KMS-11 (cell line): ENCODE data around the gene SLC25A26.

ENCODE experiments used
- H2AFZ ChIP-seq: fragments of 200-600 bp; sonication (generic); 2 replicates; pipeline ENCODE4 v1.6.1; 2016; ENCODE audit warnings: antibody characterized with exemption, mixed run types, low read depth
- H3K27ac ChIP-seq: fragments of 200-600 bp; sonication (generic); 2 replicates; pipeline ENCODE4 v1.6.1; 2016; ENCODE audit warnings: mild to moderate bottlenecking, mixed run types
- H3K27me3 ChIP-seq: fragments of 200-600 bp; sonication (generic); 2 replicates; pipeline ENCODE4 v1.6.1; 2017; ENCODE audit warnings: mild to moderate bottlenecking, low read depth, mixed run types, moderate library complexity; ENCODE audit not compliant: insufficient read depth
- H3K36me3 ChIP-seq: fragments of 200-600 bp; sonication (generic); 2 replicates; pipeline ENCODE4 v1.6.1; 2017; ENCODE audit warnings: mild to moderate bottlenecking, mixed run types; ENCODE audit not compliant: insufficient read depth
- H3K4me1 ChIP-seq: fragments of 200-600 bp; sonication (generic); 2 replicates; pipeline ENCODE4 v1.6.1; 2016; ENCODE audit warnings: mild to moderate bottlenecking, low read depth, mixed run types; ENCODE audit not compliant: poor library complexity, severe bottlenecking
- H3K4me2 ChIP-seq: fragments of 200-600 bp; sonication (generic); 2 replicates; pipeline ENCODE4 v1.7.0; 2016; ENCODE audit warnings: mild to moderate bottlenecking, mixed run types
- H3K4me3 ChIP-seq: fragments of 200-600 bp; sonication (generic); IDR thresholded peaks from 2 replicates; pipeline ENCODE4 v1.6.1; 2017; ENCODE audit warnings: low read depth, low read length, mixed read lengths; ENCODE audit not compliant: insufficient read depth
- H3K79me2 ChIP-seq: fragments of 200-600 bp; sonication (generic); 2 replicates; pipeline ENCODE4 v1.6.1; 2016; ENCODE audit warnings: low read depth, mixed run types; ENCODE audit not compliant: insufficient read depth
- H3K9ac ChIP-seq: fragments of 200-600 bp; sonication (generic); 2 replicates; pipeline ENCODE4 v1.6.1; 2016; ENCODE audit warnings: mild to moderate bottlenecking, mixed run types
- H4K20me1 ChIP-seq: fragments of 200-600 bp; sonication (generic); 2 replicates; pipeline ENCODE4 v1.6.1; 2016; ENCODE audit warnings: mild to moderate bottlenecking, mixed run types; ENCODE audit not compliant: insufficient read depth
- CTCF ChIP-seq: fragments of 200-600 bp; sonication (generic); conservative IDR thresholded peaks from 2 replicates; pipeline ENCODE4 v1.6.1; 2017; ENCODE audit warnings: low read depth, mild to moderate bottlenecking, antibody characterized with exemption, low read length, moderate library complexity, mixed read lengths

The SLC25A26 gene

DNA sequence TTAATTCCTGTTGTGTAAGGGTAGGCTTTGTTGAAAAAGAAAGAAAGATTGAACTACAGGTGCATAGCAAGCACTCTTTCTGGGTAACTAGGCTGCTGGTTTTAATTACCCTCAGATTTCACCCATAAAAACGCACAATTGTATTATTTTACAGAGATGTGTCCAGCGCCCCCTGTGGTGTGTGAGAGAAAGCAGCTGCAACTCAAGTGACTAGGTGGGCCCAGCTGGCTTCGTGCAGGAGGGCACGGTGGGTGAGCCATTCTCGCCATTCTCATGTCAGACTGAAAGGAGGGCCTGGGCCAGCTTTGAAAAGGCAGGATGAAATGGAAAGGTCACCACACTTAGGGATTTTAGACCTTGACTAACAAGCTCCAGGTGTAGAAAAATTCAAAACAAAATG lies 157.5 kb downstream of the SLC25A26 start:
- peaks cover 12% of the 10 kb centered on the region; the same call in 1 of the 2 replicates for H3K36me3 ChIP-seq
- H3K27me3 ChIP-seq, result no peaks in the 10 kb centered on the region
- TF ChIP-seq CTCF, result peak; percentile 77
- no peak overlapping the region for H2AFZ ChIP-seq
- no peak overlapping the region for H3K9ac ChIP-seq
- H3K4me2 ChIP-seq, result no peak overlapping the region
- H3K79me2 ChIP-seq, result no peaks in the 10 kb centered on the region
- no peak overlapping the region for H3K27ac ChIP-seq
- no peaks in the 10 kb centered on the region for H4K20me1 ChIP-seq
- H3K4me3 ChIP-seq, result no peak overlapping the region
- no peaks in the 10 kb centered on the region for H3K4me1 ChIP-seq

GRCh38 chr3:66379565-66379964 lies 158.8 kb downstream of the SLC25A26 start:
- H3K4me1 ChIP-seq, result no peaks in the 10 kb centered on the region
- no peaks in the 10 kb centered on the region for H3K79me2 ChIP-seq
- no peak overlapping the region for H3K9ac ChIP-seq
- no peak overlapping the region for H2AFZ ChIP-seq
- H4K20me1 ChIP-seq, result no peaks in the 10 kb centered on the region
- H3K27ac ChIP-seq, result no peak overlapping the region
- TF ChIP-seq CTCF, result no peak
- H3K4me3 ChIP-seq, result no peak overlapping the region
- no peak overlapping the region for H3K4me2 ChIP-seq
- H3K27me3 ChIP-seq, result no peaks in the 10 kb centered on the region
- peaks cover 12% of the 10 kb centered on the region; the same call in 1 of the 2 replicates for H3K36me3 ChIP-seq

- Histone ChIP-seq H3K4me1 (no peaks in the 10 kb centered on the region), H4K20me1 (no peaks in the 10 kb centered on the region), H3K4me2 (no peak overlapping the region), H2AFZ (no peak overlapping the region), H3K27me3 (no peaks in the 10 kb centered on the region), H3K27ac (no peak overlapping the region), H3K36me3 (peaks cover 12% of the 10 kb centered on the region; the same call in 1 of the 2 replicates), H3K9ac (no peak overlapping the region), H3K4me3 (no peak overlapping the region), H3K79me2 (no peaks in the 10 kb centered on the region)
- no peak for TF ChIP-seq CTCF
These were observed 159.6 kb downstream of the SLC25A26 start for GRCh38 chr3:66380200-66380932.

DNA sequence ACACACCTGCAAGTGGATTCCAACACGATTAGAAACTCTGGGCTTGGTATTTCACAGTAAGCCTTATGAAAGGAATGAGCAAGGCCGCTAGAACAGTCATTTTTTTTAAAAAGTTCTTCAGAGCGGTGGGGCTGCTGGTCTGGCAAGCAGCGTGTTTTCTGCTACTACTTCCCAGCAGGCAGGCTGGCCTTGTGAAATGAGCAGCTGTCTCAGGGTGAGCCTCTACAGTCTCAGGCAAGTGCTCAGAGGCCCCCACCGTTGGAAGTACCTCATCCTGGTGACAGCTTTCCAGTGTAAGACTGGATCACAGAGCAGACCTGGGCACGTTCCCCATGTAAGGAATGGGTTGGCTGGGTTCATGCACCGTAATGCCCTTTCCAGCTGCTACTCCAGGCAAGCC lies 160.8 kb downstream of the SLC25A26 start:
- H3K4me2 ChIP-seq, result no peak overlapping the region
- no peaks in the 10 kb centered on the region for H4K20me1 ChIP-seq
- no peak overlapping the region for H3K9ac ChIP-seq
- H3K4me1 ChIP-seq, result no peaks in the 10 kb centered on the region
- peaks cover 12% of the 10 kb centered on the region; the same call in 1 of the 2 replicates for H3K36me3 ChIP-seq
- no peak overlapping the region for H3K4me3 ChIP-seq
- no peak overlapping the region for H3K27ac ChIP-seq
- no peaks in the 10 kb centered on the region for H3K27me3 ChIP-seq
- no peak for TF ChIP-seq CTCF
- no peak overlapping the region for H2AFZ ChIP-seq
- no peaks in the 10 kb centered on the region for H3K79me2 ChIP-seq
